Vagina (tissue), 2 donors: Measurements from ENCODE around the gene ELAVL3. TPM values are rescaled to one million over a fixed set of nuclear protein-coding genes. Genes with fewer than 3 reads are reported as not detected.

Experiments
- DNase-seq, 2 donors: peaks; one replicate each; pipeline ENCODE4 v3.0.0-alpha.2; 2017; ENCODE audit errors: extremely low spot score in 2 of 2
- H3K27ac ChIP-seq: fragments of 200-600 bp; sonication (generic); one replicate; pipeline ENCODE4 v1.5.1; 2019
- H3K27me3 ChIP-seq: fragments of 200-600 bp; sonication (generic); one replicate; pipeline ENCODE4 v1.5.1; 2019
- H3K36me3 ChIP-seq, 2 donors: fragments of 200-600 bp; sonication (generic); one replicate each; pipeline ENCODE4 v1.5.1; 2017 to 2019
- H3K4me1 ChIP-seq: fragments of 200-600 bp; sonication (generic); one replicate; pipeline ENCODE4 v1.5.1; 2019
- H3K4me3 ChIP-seq, 2 donors: fragments of 200-600 bp; sonication (generic); 1 replicate in 1 of 2; 2 replicates in 1 of 2; pipeline ENCODE4 v1.5.1; 2016 to 2019
- H3K9me3 ChIP-seq: fragments of 200-600 bp; sonication (generic); one replicate; pipeline ENCODE4 v1.5.1; 2019
- POLR2A ChIP-seq, 2 donors: fragments of 450-650 bp; IDR thresholded peaks; one replicate each; pipeline ENCODE4 v1.6.1; 2017; ENCODE audit warnings: antibody characterized with exemption in 2 of 2, mild to moderate bottlenecking in 2 of 2, moderate library complexity in 2 of 2
- POLR2AphosphoS5 ChIP-seq, 2 donors: sonication (generic); formaldehyde crosslinking; IDR thresholded peaks; one replicate each; pipeline ENCODE4 v1.9.0; 2017; ENCODE audit warnings: antibody characterized with exemption in 2 of 2, mild to moderate bottlenecking in 2 of 2, low read depth in 1 of 2; ENCODE audit not compliant: insufficient read depth in 1 of 2
- intact Hi-C: fragments of 100-400 bp; cut with DNase I; formaldehyde crosslinking; loops from one replicate; pipeline ENCODE4 v1.15.1; 2023
- total RNA-seq: library from RNA; depleted of rRNA; stranded (reverse); fragments of >200 nt; gene quantifications from one replicate; pipeline ENCODE4 v1.2.3, GENCODE V29; 2016
- TF ChIP-seq, protein P1 (sequence below), 3 experiments: fragments of 450-650 bp in 2 of 3; fragments of 200-600 bp in 1 of 3; sonication (generic) in 1 of 3; IDR thresholded peaks; one replicate each; pipeline ENCODE4 v1.5.1; 2017 to 2019; ENCODE audit warnings: antibody characterized with exemption in 3 of 3, mild to moderate bottlenecking in 2 of 3, moderate library complexity in 2 of 3

Gene ELAVL3
- total RNA-seq, 1 donor from 2014 or later, result 1.2 TPM

DNA sequence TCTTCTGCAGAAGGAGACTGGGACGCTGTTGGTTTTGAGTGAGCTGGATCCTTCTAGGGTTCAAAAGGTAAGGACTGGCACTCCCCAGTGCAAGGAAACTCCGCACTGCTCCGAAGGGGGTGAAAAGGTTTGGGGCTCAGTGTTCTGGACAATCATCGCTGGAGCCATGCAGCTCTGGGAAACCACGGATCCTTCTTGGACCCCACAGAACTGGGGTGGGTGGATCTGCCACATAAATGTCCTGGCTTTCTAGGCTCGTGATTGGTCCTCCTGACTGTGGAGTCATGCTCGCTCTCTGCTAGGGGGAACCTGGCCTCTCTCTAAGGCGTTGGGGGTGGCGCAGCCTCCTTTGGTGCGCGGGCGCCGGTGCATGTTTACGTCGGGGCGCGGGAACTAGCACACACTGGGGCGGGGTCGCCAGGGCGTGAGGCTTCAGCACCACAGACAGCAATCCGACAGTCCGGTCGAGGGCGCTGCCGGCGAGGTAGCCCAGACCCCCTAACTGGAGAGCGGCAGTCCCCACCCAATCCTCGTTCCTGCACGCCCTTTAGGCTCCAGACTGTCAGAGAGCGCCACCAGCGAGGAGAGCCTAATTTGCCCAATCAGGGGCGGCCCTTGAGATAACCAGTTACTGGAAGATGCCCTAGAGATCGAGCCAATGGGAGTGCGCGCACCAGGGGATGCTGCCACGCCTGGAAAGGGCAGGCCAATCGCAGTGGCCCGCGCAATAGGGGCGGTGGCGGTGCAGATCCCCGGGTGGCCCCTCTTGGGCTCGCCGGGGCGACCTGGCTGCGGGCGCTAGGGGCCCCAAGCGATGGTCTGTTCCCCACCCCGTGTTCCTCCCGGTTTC lies 913 bp upstream of the ELAVL3 start:
- no peaks in the 10 kb centered on the region for H3K9me3 ChIP-seq

DNA sequence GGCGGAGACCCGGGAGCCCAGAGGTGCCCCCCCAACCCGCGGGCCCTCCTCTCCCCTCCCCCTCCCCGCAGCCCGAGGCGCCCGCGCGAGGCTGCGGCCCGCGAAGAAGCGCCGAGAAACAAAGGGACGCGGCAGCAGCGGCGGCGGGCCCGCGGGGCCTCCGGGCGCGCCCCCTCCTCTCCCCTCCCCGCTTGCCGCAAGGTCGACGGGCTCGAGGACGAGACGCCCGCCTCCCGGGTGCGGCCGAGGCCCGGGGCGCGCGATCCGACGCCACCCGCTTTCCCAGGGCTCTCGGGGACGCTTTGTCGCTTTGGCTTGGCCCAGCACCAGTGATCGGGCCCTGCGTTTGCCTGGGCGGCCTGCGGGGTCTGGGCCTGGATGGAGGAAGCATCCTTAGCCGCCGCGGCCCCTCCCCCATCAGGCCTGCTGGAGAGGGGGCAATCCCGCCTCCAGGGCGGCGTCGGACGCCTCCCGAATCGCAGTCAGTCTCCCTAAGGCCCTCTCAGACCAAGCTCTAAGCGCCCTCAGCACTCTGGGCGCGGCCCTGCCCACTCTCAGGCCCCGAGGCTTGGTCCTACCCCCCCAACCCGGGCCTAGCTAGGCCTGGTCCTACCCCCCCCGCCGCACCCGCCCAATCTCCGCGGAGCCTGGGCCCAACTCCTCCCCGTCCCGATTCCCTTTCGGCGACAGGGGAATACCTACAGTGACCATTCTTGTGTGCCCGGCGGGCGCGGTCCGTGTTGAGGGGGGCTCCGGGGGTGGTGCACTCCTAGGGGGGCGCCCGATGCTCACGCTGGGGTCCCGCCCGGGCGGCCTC lies 740 bp downstream of the ELAVL3 start:
- no peak for DNase-seq
- no peak for TF ChIP-seq POLR2AphosphoS5 (IDR thresholded peaks at IDR 0.05; ENCODE audit: insufficient read depth in 1 of 2, low read depth in 1 of 2)
- TF ChIP-seq, protein P1, sequence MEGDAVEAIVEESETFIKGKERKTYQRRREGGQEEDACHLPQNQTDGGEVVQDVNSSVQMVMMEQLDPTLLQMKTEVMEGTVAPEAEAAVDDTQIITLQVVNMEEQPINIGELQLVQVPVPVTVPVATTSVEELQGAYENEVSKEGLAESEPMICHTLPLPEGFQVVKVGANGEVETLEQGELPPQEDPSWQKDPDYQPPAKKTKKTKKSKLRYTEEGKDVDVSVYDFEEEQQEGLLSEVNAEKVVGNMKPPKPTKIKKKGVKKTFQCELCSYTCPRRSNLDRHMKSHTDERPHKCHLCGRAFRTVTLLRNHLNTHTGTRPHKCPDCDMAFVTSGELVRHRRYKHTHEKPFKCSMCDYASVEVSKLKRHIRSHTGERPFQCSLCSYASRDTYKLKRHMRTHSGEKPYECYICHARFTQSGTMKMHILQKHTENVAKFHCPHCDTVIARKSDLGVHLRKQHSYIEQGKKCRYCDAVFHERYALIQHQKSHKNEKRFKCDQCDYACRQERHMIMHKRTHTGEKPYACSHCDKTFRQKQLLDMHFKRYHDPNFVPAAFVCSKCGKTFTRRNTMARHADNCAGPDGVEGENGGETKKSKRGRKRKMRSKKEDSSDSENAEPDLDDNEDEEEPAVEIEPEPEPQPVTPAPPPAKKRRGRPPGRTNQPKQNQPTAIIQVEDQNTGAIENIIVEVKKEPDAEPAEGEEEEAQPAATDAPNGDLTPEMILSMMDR (IDR thresholded peaks at IDR 0.05), result no peak
- TF ChIP-seq POLR2A (IDR thresholded peaks at IDR 0.05), result no peak
- Histone ChIP-seq H3K9me3 (no peaks in the 10 kb centered on the region), H3K4me3 (peak overlapping the region in 1 of 2 donors; percentile 29), H3K4me1 (peaks cover 37% of the 10 kb centered on the region), H3K27me3 (no peaks in the 10 kb centered on the region), H3K27ac (no peak overlapping the region), H3K36me3 (peaks cover 0 to 7% of the 10 kb centered on the region in 2 donors)
- intact Hi-C loops, result loop anchor here (10.0 kb wide), 1 partner anchor 185 kb away; the partner anchor contains the start of gene TSPAN16

More for the DNA sequence above, 913 bp upstream of the ELAVL3 start:
- intact Hi-C loops, result loop anchor here (10.0 kb wide), 1 partner anchor 187 kb away; the partner anchor contains the start of gene TSPAN16
- no peak for DNase-seq
- peak in 1 of 2 donors; percentile 42 for TF ChIP-seq POLR2AphosphoS5 (IDR thresholded peaks at IDR 0.05; ENCODE audit: insufficient read depth in 1 of 2, low read depth in 1 of 2)
- TF ChIP-seq, protein P1 (IDR thresholded peaks at IDR 0.05), result no peak
- peaks cover 0 to 7% of the 10 kb centered on the region in 2 donors for H3K36me3 ChIP-seq
- H3K4me1 ChIP-seq, result peaks cover 37% of the 10 kb centered on the region
- no peak overlapping the region for H3K27ac ChIP-seq
- no peaks in the 10 kb centered on the region for H3K27me3 ChIP-seq
- H3K4me3 ChIP-seq, result peak overlapping the region; percentile 23 to 28

DNA sequence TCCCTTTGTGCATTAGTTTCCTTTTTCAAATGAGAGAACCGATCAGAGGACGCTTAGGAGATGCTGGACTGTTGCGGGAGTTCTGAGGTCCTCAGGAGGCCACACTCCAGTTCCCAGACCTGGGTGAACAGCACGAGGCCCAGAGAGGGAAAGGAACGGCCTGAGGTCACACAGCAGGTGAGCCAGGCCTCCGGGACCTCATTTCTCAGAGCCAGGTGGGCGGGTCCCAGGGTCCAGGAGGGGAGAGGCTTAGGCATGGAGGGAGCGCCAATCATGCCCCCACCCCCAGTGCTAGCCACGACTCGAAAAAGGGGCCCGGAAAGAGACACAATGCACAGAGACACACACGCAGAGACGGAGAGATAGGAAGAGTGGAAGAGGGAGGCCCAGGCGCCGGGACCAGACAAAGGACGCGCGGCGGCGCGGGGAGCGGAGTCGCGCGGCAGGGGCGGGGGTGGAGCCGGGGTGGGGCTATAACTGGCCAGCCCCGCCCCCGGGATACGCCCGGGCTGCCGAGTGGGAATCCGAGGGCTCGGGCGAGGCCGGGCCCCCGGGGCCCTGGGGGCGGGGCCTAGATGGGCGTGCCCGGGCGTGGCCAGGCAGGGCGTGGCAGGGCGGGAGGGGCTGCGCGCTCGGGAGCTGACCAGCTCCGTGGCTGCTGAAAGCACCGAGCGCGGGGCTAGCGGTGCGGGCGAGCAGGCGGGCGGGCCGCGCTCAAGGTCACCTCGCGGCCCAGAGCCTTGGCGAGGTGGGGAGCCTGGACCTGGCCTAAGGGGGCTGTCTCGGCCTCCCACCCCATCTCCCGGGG lies 1.6 kb downstream of the ELAVL3 start:
- intact Hi-C loops, result no loop called here
- H3K4me3 ChIP-seq, result peak overlapping the region in 1 of 2 donors; percentile 29
- no peaks in the 10 kb centered on the region for H3K27me3 ChIP-seq

More for the DNA sequence above, 1.6 kb downstream of the ELAVL3 start:
- peaks cover 37% of the 10 kb centered on the region for H3K4me1 ChIP-seq
- peaks cover 0 to 7% of the 10 kb centered on the region in 2 donors for H3K36me3 ChIP-seq
- H3K27ac ChIP-seq, result no peak overlapping the region
- no peak for DNase-seq
- TF ChIP-seq POLR2A (IDR thresholded peaks at IDR 0.05) (no peak), POLR2AphosphoS5 (IDR thresholded peaks at IDR 0.05; ENCODE audit: insufficient read depth in 1 of 2, low read depth in 1 of 2) (no peak)
- TF ChIP-seq, protein P1 (IDR thresholded peaks at IDR 0.05), result no peak
- H3K9me3 ChIP-seq, result no peaks in the 10 kb centered on the region
